GOT3 (cell line): ENCODE results near the gene MBD5.

Experiments
- DNase-seq: peaks from one replicate; lab custom pipeline; 2025; ENCODE audit warnings: mixed read lengths; lab: John Stamatoyannopoulos, UW

The MBD5 gene

GRCh38 chr2:148122788-148123187, 101.9 kb downstream of the MBD5 start:
- no peak for DNase-seq

- DNase-seq: no peak
These were observed 103.4 kb downstream of the MBD5 start for GRCh38 chr2:148124271-148124670.

- no peak for DNase-seq
These were observed 109.7 kb downstream of the MBD5 start for GRCh38 chr2:148130581-148130980.

- DNase-seq: no peak
These were observed 111.5 kb downstream of the MBD5 start for GRCh38 chr2:148132412-148132811.

- DNase-seq: no peak
These were observed 114.8 kb downstream of the MBD5 start for GRCh38 chr2:148135705-148136104.

- no peak for DNase-seq
These were observed 115.5 kb downstream of the MBD5 start for GRCh38 chr2:148136441-148136840.

- DNase-seq: no peak
These were observed 141.1 kb downstream of the MBD5 start for GRCh38 chr2:148161909-148162435.

- DNase-seq: no peak
These were observed 142.0 kb downstream of the MBD5 start for GRCh38 chr2:148162871-148163270.

GRCh38 chr2:148165975-148166374, 145.1 kb downstream of the MBD5 start:
- DNase-seq: no peak

GRCh38 chr2:148167241-148167766, 146.4 kb downstream of the MBD5 start:
- DNase-seq: no peak

- DNase-seq: no peak
These were observed 147.0 kb downstream of the MBD5 start for GRCh38 chr2:148167855-148168254.

- no peak for DNase-seq
These were observed 151.4 kb downstream of the MBD5 start for GRCh38 chr2:148172131-148172753.

- no peak for DNase-seq
These were observed 152.3 kb downstream of the MBD5 start for GRCh38 chr2:148173168-148173567.

- no peak for DNase-seq
These were observed 156.7 kb downstream of the MBD5 start for GRCh38 chr2:148177559-148177958.

GRCh38 chr2:148179724-148180123, 158.8 kb downstream of the MBD5 start:
- DNase-seq: no peak

GRCh38 chr2:148184976-148185375, 164.1 kb downstream of the MBD5 start:
- DNase-seq: no peak

GRCh38 chr2:148194882-148195281, 174.0 kb downstream of the MBD5 start:
- no peak for DNase-seq

- DNase-seq: no peak
These were observed 180.4 kb downstream of the MBD5 start for GRCh38 chr2:148201075-148202004.

- DNase-seq: no peak
These were observed 181.3 kb downstream of the MBD5 start for GRCh38 chr2:148202237-148202636.

- DNase-seq: no peak
These were observed 186.2 kb downstream of the MBD5 start for GRCh38 chr2:148207111-148207510.

- no peak for DNase-seq
These were observed 188.7 kb downstream of the MBD5 start for GRCh38 chr2:148209603-148210002.

- no peak for DNase-seq
These were observed 197.6 kb downstream of the MBD5 start for GRCh38 chr2:148218326-148219075.
